GM19397 (cell line): ENCODE data around the gene ADCYAP1R1.

Experiments
- ATAC-seq: cut with Tn5 transposase; IDR thresholded peaks from one replicate; pipeline ENCODE4 v1.9.1; 2021; ENCODE audit warnings: mild to moderate bottlenecking, moderate library complexity; ENCODE audit not compliant: unreplicated experiment

Gene ADCYAP1R1

DNA sequence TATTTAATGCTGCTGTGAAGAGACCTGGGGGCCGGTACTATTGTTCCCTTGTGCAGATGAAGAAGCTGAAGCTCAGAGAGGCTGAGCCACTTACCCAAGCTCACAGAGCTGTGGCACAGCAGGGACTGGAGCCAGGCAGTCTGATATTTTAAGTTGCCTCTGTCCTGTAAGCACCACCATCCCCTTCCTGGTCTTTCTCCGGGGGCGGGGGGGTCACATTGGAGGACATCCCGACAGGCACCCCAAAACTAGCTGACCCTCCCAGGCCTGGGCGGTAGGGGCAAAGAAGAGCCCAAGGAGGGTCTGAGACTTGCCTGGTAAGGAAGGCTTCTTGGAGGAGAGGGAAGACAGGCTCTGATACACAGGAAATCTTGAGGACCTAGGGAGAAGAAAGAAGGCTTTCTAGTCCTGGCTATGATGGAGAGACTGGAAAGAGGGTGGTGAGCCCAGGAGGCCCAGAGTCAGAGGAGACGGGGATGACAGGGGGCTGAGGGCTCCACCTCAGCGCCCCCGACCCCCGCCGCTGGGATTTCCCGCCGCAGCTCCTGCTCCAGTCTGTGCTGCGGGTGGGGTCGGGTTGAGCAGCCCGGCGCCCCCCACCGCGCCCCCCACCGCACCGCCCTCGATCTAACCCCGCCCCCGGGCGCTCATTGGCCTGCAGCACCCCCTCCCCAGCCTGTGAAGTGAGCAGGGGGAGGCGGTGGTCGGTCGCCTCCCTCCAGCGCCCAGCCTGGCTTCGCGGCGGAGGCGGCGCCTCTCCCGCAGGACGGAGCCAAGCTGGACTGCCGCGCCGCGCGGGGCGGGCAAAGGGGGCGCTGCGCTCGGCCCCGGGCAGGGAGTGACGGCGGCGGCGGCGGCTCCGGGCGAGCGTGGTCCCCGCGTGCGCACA lies at the start of gene ADCYAP1R1:
ADCYAP1R1 (plus strand) TSS at position 711 of the 889 bp plus-strand sequence. CDS start 10,957 bp downstream, outside the sequence.
- ATAC-seq = no peak

DNA sequence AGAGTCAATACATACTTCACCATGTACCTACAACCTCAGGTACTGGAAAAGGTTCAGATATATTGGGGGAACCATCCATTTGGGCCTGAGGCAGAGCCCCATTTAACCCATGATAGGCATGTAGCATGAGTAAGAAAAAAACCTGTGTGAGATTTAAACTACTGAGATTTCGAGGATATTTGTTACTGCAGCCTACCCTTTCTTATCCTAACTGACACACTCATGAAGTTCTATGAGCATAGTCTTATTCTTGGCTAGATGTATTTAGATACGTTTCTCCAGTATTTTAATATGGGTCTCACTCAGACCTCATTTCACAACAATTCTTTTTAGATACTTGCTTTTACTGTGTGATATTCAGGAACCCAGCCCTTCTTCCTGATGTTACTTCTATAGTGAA lies 49.0 kb upstream of the ADCYAP1R1 start:
- ATAC-seq = no peak

DNA sequence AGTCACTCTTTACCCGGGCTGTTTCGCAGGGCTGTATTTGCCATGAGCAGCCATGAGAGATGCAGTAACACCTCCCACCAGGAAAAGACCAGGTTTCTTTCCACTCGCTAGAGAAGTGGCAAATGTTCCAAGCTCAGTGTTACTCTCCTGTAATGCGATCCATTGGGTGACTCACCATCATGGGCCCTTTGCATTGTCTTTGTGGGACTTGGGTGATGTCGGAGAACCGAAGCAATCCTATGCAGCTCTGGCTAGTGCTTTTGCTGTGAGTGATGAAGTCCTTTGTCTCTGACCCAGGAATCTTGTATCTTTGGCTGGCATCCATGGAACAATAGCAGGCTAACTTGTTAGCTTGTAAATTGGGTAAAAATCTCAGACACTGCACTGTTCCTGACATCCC lies 48.4 kb upstream of the ADCYAP1R1 start:
- ATAC-seq = no peak

DNA sequence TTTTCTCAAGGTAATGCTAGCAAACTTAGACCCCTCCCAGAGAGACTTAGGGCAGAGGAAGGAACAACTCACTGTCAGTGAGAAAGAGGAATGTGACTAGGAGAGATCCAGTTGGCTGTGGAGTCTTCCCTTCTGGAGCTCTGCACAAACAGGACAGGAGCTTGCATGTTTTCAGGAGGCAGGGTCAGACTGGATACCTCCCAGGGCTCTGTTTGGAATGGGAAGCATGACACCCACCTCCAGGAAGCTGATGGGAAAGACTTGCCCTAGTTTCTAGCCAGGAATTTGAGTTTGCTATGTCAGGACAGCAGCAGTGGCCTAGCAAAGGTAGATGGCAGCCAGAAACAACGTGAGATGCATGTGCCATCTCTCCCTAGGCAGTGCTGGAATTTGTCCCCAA lies 47.7 kb upstream of the ADCYAP1R1 start:
- ATAC-seq = no peak

DNA sequence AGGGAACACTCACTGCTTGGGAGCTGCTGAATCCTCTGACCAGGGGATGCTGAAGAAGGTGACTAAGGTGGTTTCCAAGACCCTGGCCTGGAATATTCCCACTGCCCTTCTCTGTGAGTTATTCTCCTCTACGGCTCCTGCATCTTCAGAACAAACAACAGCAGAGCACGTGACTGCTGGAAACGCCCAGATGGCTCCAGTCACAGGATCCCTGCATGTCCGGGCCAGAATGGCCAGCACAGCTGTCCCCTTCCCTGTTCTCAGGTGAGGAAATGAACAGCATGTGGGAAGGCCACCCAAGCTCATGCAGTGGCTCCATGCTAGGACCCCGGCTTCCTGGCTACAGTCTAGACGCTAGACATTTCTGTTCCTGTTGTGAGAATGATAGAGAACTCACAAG lies 45.3 kb upstream of the ADCYAP1R1 start:
- ATAC-seq = no peak

DNA sequence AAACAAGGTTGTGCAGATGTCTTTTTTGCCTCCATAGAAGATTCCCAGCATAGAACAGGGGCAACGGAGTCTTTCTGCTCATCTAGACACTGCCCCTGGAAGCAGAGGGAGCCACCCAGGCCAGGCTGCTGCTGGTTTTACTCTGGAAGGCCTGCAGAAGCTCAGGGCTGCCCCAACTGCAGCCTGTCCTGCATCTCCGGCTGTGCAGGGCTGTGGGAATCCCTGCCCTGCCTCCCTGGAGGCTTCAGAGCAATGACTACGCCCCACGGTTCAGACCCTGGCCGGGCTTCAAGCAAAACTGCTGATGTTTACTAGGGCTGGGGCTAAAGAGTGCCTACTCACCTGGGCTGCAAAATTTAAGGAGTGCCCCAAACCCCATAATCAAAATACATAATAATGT lies 44.5 kb upstream of the ADCYAP1R1 start:
- no peak for ATAC-seq

- no peak for ATAC-seq
Observed at GRCh38 chr7:31014826-31015225, 37.3 kb upstream of the ADCYAP1R1 start.

GRCh38 chr7:31017032-31017675 lies 35.0 kb upstream of the ADCYAP1R1 start:
- no peak for ATAC-seq

GRCh38 chr7:31017721-31018120 lies 34.4 kb upstream of the ADCYAP1R1 start:
- no peak for ATAC-seq

- ATAC-seq = no peak
Observed at GRCh38 chr7:31019509-31019908, 32.6 kb upstream of the ADCYAP1R1 start.

GRCh38 chr7:31020161-31020560 lies 31.9 kb upstream of the ADCYAP1R1 start:
- ATAC-seq = no peak

GRCh38 chr7:31020652-31021051 lies 31.5 kb upstream of the ADCYAP1R1 start:
- ATAC-seq = no peak

DNA sequence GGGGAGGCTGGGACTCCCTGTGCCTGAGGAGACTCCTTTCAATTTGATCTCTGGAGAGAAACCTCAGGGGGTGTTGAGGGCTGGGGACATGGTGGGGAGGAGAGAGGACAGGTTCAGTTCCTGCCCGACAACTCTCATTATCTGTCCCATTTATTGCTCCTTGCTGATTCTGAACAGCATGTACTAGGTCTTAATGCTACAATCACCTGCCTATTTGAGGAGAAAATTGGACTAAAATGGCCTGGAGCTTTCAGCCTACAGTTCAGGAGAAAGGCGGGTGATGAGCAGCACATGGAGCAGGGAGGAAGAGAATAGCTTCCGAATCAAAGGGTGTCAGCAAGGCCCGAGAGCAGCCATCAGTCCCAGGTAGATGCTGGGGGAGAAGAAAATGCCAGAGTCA lies 30.0 kb upstream of the ADCYAP1R1 start:
- no peak for ATAC-seq

- no peak for ATAC-seq
Observed at GRCh38 chr7:31022726-31023125, 29.4 kb upstream of the ADCYAP1R1 start.

- no peak for ATAC-seq
Observed at GRCh38 chr7:31023877-31024276, 28.2 kb upstream of the ADCYAP1R1 start.

DNA sequence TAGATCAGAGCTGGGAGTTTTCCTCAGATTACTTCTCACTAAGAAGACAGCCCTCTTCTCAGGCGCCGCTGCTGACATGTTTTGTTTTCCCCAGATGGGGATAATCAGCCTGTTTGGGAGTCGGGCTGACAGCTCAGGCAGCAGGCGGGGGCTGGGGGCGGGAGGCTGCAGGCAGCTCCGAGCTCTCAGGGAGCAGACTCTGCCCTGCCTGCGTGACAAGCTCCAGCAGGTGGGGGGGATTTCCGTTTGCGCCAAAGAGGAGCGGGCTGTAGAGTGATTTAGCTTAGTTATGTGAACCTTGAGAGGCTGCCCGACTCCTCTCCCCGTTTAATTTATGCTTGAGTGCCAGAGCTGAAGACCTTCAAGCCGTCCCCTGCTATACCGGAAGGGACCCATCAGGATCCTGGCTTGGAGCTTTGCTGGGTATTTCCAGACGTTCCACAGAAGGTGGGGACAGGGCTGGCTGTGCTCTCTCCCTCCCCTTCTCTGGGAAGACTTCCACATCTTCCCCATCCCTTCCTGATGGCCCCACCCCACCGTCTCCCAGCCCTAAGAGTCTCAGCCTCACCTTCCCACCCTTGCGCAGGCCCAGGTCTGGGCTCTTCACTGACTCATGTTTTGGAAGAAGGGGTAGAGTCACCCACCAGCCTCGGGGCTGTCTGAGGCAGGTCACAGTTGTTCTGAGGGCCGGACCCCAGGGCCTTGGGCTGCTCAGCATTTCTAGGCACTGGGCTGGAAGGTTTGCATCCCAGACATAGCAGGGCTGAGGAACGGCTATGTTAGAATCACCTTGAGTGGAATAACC lies 24.7 kb upstream of the ADCYAP1R1 start:
- ATAC-seq = no peak

- no peak for ATAC-seq
Observed at GRCh38 chr7:31028006-31028405, 24.1 kb upstream of the ADCYAP1R1 start.

GRCh38 chr7:31028417-31028992 lies 23.6 kb upstream of the ADCYAP1R1 start:
- no peak for ATAC-seq

DNA sequence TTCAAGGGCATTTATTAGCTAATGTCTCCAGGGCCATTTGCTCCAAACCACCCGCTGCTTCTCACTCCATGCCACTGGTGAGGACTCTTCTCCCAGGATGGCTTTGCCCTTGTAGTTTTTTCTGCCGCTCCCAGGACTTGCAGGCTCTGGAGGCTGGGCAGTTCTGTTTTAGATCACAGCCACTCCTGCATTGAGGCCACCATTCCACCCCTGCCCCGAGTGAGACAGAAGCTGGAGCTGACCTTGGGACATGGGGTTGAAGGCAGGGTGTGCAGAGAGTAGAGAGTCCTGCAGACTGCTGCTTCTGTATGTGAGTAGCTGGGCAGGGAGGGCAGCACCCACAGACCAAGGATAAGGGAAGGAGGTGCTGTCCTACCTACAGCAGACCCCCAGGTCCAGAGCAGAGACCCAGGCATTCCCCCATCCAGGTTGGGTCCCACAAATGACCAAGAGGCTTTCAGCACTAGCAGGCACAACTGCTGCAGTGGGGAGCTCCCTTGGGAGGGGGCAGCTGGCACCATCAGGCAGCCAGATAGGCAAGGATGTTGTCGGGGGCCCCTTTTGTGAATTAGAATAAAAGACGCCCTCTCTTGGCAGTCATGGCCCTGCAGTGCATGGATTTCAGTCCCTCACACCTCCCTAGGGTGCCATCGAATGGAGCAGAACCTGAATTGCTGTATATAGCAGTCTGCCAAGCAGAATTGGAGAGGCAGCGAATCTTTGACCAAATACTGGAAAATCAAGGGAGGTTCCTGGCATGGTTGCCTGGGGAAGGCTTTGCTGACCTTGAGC lies 22.7 kb upstream of the ADCYAP1R1 start:
- no peak for ATAC-seq

- no peak for ATAC-seq
Observed at GRCh38 chr7:31033674-31034300, 18.3 kb upstream of the ADCYAP1R1 start.
